AG04450 (cell line): ENCODE results near the gene MICAL2. TPM values are rescaled to one million over a fixed set of nuclear protein-coding genes. Genes with fewer than 3 reads are reported as not detected.

Source experiments
- CTCF ChIA-PET: fragments of 300-600, 350-600 bp; formaldehyde crosslinking; extraction: SDS; loops from one replicate; lab custom pipeline; 2022; ENCODE audit warnings: antibody characterized with exemption, inconsistent platforms; lab: Charles Lee
- POLR2A ChIA-PET: fragments of 350-600 bp; formaldehyde crosslinking; extraction: SDS; loops from one replicate; lab custom pipeline; 2021; ENCODE audit warnings: antibody characterized with exemption, inconsistent platforms; lab: Yijun Ruan, JAX
- DNase-seq: peaks from one replicate; pipeline ENCODE4 v3.0.0-alpha.2; 2011; ENCODE audit warnings: low read depth, low spot score
- H3K27ac ChIP-seq: one replicate; pipeline ENCODE4 v1.5.1; 2012; ENCODE audit warnings: low read depth, low read length, control low read depth
- H3K27me3 ChIP-seq: one replicate; pipeline ENCODE4 v1.6.0; 2012; ENCODE audit warnings: low read length; ENCODE audit not compliant: control insufficient read depth, insufficient read depth
- H3K4me3 ChIP-seq: 2 replicates; pipeline ENCODE4 v1.5.1; 2011; ENCODE audit warnings: mild to moderate bottlenecking, low read depth, low read length, control low read depth
- H3K9me3 ChIP-seq: 2 replicates; pipeline ENCODE4 v1.5.1; 2012; ENCODE audit warnings: low read length; ENCODE audit not compliant: control insufficient read depth, insufficient read depth
- CTCF ChIP-seq: IDR thresholded peaks from 2 replicates; pipeline ENCODE4 v1.5.1; 2011; ENCODE audit warnings: low read depth, low read length, control low read depth, inconsistent platforms
- polyA plus RNA-seq: library from polyadenylated mRNA; depleted of rRNA; stranded (reverse); fragments of >200 nt; gene quantifications from 2 replicates; pipeline ENCODE4 v1.2.3, GENCODE V29; 2011

The MICAL2 gene
- polyA plus RNA-seq, 1 experiment = 171 TPM

- CTCF ChIA-PET = interaction anchor here (0.8 kb wide), 1 partner anchor 41 kb away, joined by 3 read pairs; no protein-coding TSS in a partner anchor
- no peak for DNase-seq
Observed at GRCh38 chr11:12108875-12109453, 1.4 kb upstream of the MICAL2 start.

GRCh38 chr11:12109591-12110196 is 696 bp upstream of the MICAL2 start:
- H3K27me3 ChIP-seq = no peaks in the 10 kb centered on the region

More at GRCh38 chr11:12108875-12109453, 1.4 kb upstream of the MICAL2 start:
- Histone ChIP-seq H3K27ac (no peak overlapping the region), H3K4me3 (no peak overlapping the region), H3K27me3 (no peaks in the 10 kb centered on the region), H3K9me3 (no peaks in the 10 kb centered on the region; the same call in 1 of the 2 replicates)
- POLR2A ChIA-PET = interaction anchor here (2.8 kb wide), 1 partner anchor 22 kb away, joined by 16 read pairs; no protein-coding TSS in a partner anchor
- TF ChIP-seq CTCF = no peak

GRCh38 chr11:12110714-12111548 is 541 bp downstream of the MICAL2 start:
- no peak for TF ChIP-seq CTCF
- Histone ChIP-seq H3K9me3 (no peaks in the 10 kb centered on the region; the same call in 1 of the 2 replicates), H3K4me3 (peak overlapping the region; percentile 94), H3K27ac (peak overlapping the region; percentile 57), H3K27me3 (no peaks in the 10 kb centered on the region)
- ChIA-PET POLR2A (interaction anchor here (0.8 to 2.8 kb wide), 5 partner anchors 16 to 171 kb away, joined by 3 to 16 read pairs (median 4); no protein-coding TSS in a partner anchor), CTCF (interaction anchor here (0.5 kb wide), 1 partner anchor 58 kb away, joined by 3 read pairs; no protein-coding TSS in a partner anchor)
- no peak for DNase-seq

More at GRCh38 chr11:12109591-12110196, 696 bp upstream of the MICAL2 start:
- DNase-seq = no peak
- Histone ChIP-seq H3K4me3 (peak overlapping the region; percentile 68), H3K27ac (no peak overlapping the region), H3K9me3 (no peaks in the 10 kb centered on the region; the same call in 1 of the 2 replicates)
- no peak for TF ChIP-seq CTCF
- ChIA-PET POLR2A (interaction anchor here (0.6 to 2.8 kb wide), 5 partner anchors 9 to 115 kb away, joined by 3 to 16 read pairs (median 3); no protein-coding TSS in a partner anchor), CTCF (interaction anchor here (0.6 kb wide), 1 partner anchor 62 kb away, joined by 3 read pairs; no protein-coding TSS in a partner anchor)

- POLR2A ChIA-PET = interaction anchor here (0.8 to 2.8 kb wide), 3 partner anchors 25 to 170 kb away, joined by 3 to 16 read pairs (median 4); no protein-coding TSS in a partner anchor
- Histone ChIP-seq H3K9me3 (no peaks in the 10 kb centered on the region; the same call in 1 of the 2 replicates), H3K27me3 (no peaks in the 10 kb centered on the region), H3K27ac (peak overlapping the region; percentile 57), H3K4me3 (peak overlapping the region; percentile 94)
- TF ChIP-seq CTCF = no peak
- CTCF ChIA-PET = no interaction called here
- no peak for DNase-seq
Observed at GRCh38 chr11:12111549-12112520, 1.4 kb downstream of the MICAL2 start.
